OCI-LY1 (cell line): Measurements from ENCODE around the gene HS1BP3.

Source experiments
- EZH2 ChIP-seq: fragments of 200-600 bp; sonication (generic), shearing (Covaris generic); IDR thresholded peaks from 2 replicates; pipeline ENCODE4 v1.8.0; 2017; ENCODE audit warnings: borderline replicate concordance, mixed run types, mild to moderate bottlenecking, antibody characterized with exemption, low read length, moderate library complexity, mixed read lengths
- TF ChIP-seq, protein P1 (sequence below): fragments of 200-600 bp; sonication (generic), shearing (Covaris generic); IDR thresholded peaks from 2 replicates; pipeline ENCODE4 v1.5.1; 2017; ENCODE audit warnings: mild to moderate bottlenecking, antibody characterized with exemption, low read length, moderate library complexity, mixed read lengths

DNA sequence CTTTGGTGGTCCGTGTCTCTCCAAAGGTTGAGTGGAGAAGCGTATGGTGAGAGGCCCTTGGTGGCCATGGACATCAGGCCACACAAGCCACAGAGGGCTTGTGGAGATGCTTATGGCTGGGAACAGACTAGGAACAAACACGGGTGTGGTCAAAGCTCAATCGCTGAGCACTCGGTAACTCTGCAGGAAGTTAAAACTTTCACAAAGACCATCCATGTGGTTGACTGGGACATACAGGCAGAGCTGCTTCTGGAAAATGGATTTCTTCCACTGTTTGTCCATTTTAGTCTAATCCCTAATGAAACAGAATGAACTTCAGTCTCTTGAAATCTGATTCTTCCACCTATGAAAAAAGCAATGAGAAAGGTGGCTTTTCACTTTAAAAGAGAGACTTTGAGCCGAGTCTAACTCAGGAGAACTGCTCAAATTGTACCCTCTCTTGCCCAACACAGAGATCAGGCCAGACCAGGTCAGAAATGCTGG lies 33.7 kb upstream of the HS1BP3 start:
- TF ChIP-seq, protein P1, sequence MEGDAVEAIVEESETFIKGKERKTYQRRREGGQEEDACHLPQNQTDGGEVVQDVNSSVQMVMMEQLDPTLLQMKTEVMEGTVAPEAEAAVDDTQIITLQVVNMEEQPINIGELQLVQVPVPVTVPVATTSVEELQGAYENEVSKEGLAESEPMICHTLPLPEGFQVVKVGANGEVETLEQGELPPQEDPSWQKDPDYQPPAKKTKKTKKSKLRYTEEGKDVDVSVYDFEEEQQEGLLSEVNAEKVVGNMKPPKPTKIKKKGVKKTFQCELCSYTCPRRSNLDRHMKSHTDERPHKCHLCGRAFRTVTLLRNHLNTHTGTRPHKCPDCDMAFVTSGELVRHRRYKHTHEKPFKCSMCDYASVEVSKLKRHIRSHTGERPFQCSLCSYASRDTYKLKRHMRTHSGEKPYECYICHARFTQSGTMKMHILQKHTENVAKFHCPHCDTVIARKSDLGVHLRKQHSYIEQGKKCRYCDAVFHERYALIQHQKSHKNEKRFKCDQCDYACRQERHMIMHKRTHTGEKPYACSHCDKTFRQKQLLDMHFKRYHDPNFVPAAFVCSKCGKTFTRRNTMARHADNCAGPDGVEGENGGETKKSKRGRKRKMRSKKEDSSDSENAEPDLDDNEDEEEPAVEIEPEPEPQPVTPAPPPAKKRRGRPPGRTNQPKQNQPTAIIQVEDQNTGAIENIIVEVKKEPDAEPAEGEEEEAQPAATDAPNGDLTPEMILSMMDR = no peak
- no peak for TF ChIP-seq EZH2
